K562 (cell line): Measurements from ENCODE around the gene HEBP1. TPM values are rescaled to one million over a fixed set of nuclear protein-coding genes. Genes with fewer than 3 reads are reported as not detected.

Experiments used
- ATAC-seq: fragments of 200-7000 bp; cut with Tn5 transposase; 3 replicates; pipeline ENCODE4 v1.9.1; 2020; ENCODE audit warnings: moderate library complexity
- BruUV-seq: library from RNA; stranded (reverse); fragments of 400-500 nt; replicated peaks from 2 replicates; lab custom pipeline; 2021; lab: Mats Ljungman, UMichigan
- CTCF ChIA-PET: fragments of 300-600 bp; formaldehyde crosslinking; extraction: SDS; loops from one replicate; lab custom pipeline; 2021; ENCODE audit warnings: low intra/inter-chr PET ratio; lab: Yijun Ruan, JAX
- POLR2A ChIA-PET: fragments of 300-600, 350-650 bp; sonication (Branson Sonifier 250); formaldehyde crosslinking; extraction: SDS; loops from one replicate; lab custom pipeline; 2021; ENCODE audit warnings: antibody characterized with exemption, inconsistent platforms; lab: Yijun Ruan, JAX
- DNase-seq, 4 experiments: peaks; one replicate each; pipeline versions ENCODE4 v3.0.0 to v3.0.0-alpha.2; 2011 to 2018; ENCODE audit warnings: low spot score in 3 of 4, mixed read lengths in 3 of 4; ENCODE audit errors: extremely low read depth in 1 of 4
- FAIRE-seq: peaks from 2 replicates; lab custom pipeline; 2011; peaks lifted over from hg19 to GRCh38; lab: Jason Lieb, UNC
- H2AFZ ChIP-seq: 2 replicates; pipeline ENCODE4 v1.6.0; 2011; ENCODE audit warnings: low read depth, low read length, control low read depth, inconsistent platforms
- H3K27ac ChIP-seq: fragments of 200-600 bp; 3 replicates; pipeline ENCODE4 v1.8.0; 2011; ENCODE audit warnings: low read depth, mild to moderate bottlenecking, control low read depth, inconsistent platforms, low read length, moderate library complexity, mixed read lengths; ENCODE audit errors: extremely low read depth
- H3K27me3 ChIP-seq, 2 experiments: fragments of 300-600 bp in 1 of 2; 2 replicates in 1 of 2; 3 replicates in 1 of 2; pipeline versions ENCODE4 v1.6.0 to v1.8.0; 2011; ENCODE audit warnings: inconsistent platforms in 2 of 2, low read length in 2 of 2, mild to moderate bottlenecking in 1 of 2, mixed read lengths in 1 of 2, moderate library complexity in 1 of 2; ENCODE audit not compliant: control insufficient read depth in 2 of 2, insufficient read depth in 2 of 2
- H3K36me3 ChIP-seq: fragments of 300-600 bp; 3 replicates; pipeline ENCODE4 v1.8.0; 2011; ENCODE audit warnings: mild to moderate bottlenecking, low read length, inconsistent platforms; ENCODE audit not compliant: control insufficient read depth, insufficient read depth
- H3K4me1 ChIP-seq, 2 experiments: fragments of 200-600 bp in 1 of 2; replicated peaks in 1 of 2; 2 replicates in 1 of 2; 3 replicates in 1 of 2; pipeline versions ENCODE4 v1.5.1 to v1.8.0; 2011; ENCODE audit warnings: inconsistent platforms in 2 of 2, low read length in 2 of 2, mild to moderate bottlenecking in 1 of 2, mixed read lengths in 1 of 2, moderate library complexity in 1 of 2; ENCODE audit not compliant: control insufficient read depth in 2 of 2, insufficient read depth in 2 of 2
- H3K4me2 ChIP-seq: 2 replicates; pipeline ENCODE4 v1.6.1; 2011; ENCODE audit warnings: low read length, control low read depth, inconsistent platforms, mixed read lengths; ENCODE audit not compliant: insufficient read depth
- H3K4me3 ChIP-seq: fragments of 200-600 bp; sonication (generic), shearing (Covaris generic); 2 replicates; pipeline ENCODE4 v1.5.1; 2016; ENCODE audit warnings: control low read depth, inconsistent platforms
- H3K79me2 ChIP-seq: fragments of 200-600 bp; 3 replicates; pipeline ENCODE4 v1.8.0; 2011; ENCODE audit warnings: low read length, inconsistent platforms; ENCODE audit not compliant: control insufficient read depth, insufficient read depth
- H3K9ac ChIP-seq, 2 experiments: 2 replicates each; pipeline versions ENCODE4 v1.6.0 to v1.6.1; 2011; ENCODE audit warnings: low read depth in 2 of 2, low read length in 2 of 2, control low read depth in 1 of 2, inconsistent platforms in 1 of 2, mild to moderate bottlenecking in 1 of 2, mixed read lengths in 1 of 2; ENCODE audit not compliant: insufficient read depth in 1 of 2
- H3K9me1 ChIP-seq: one replicate; pipeline ENCODE4 v1.6.0; 2011; ENCODE audit warnings: inconsistent platforms, mild to moderate bottlenecking, low read length, moderate library complexity; ENCODE audit not compliant: control insufficient read depth, insufficient read depth
- H3K9me3 ChIP-seq: replicated peaks from 2 replicates; pipeline ENCODE4 v1.5.1; 2011; ENCODE audit warnings: low read depth, low read length, inconsistent platforms; ENCODE audit not compliant: control insufficient read depth, insufficient read depth
- H4K20me1 ChIP-seq: replicated peaks from 2 replicates; pipeline ENCODE4 v1.6.1; 2011; ENCODE audit warnings: low read length, inconsistent platforms, mixed read lengths; ENCODE audit not compliant: control insufficient read depth, insufficient read depth
- CBFA2T3 ChIP-seq: fragments of 450-650 bp; IDR thresholded peaks from 2 replicates; pipeline ENCODE4 v1.6.1; 2017
- CTBP1 ChIP-seq: fragments of 450-650 bp; IDR thresholded peaks from 2 replicates; pipeline ENCODE4 v1.6.1; 2016; ENCODE audit warnings: borderline replicate concordance
- ELK3 ChIP-seq: fragments of 450-650 bp; formaldehyde crosslinking; IDR thresholded peaks from 2 replicates; pipeline ENCODE4 v1.4.0; 2020; ENCODE audit warnings: mild to moderate bottlenecking
- EP400 ChIP-seq: fragments of 450-650 bp; IDR thresholded peaks from 2 replicates; pipeline ENCODE4 v1.6.1; 2017; ENCODE audit warnings: antibody characterized with exemption, mild to moderate bottlenecking, moderate library complexity
- IRF1 ChIP-seq: sonication (generic); formaldehyde crosslinking; IDR thresholded peaks from 2 replicates; pipeline ENCODE4 v1.8.0; 2022; ENCODE audit warnings: missing genetic modification reagents, mild to moderate bottlenecking, borderline replicate concordance
- KDM4B ChIP-seq, 2 experiments: fragments of 450-650 bp in 1 of 2; sonication (generic) in 1 of 2; IDR thresholded peaks; 2 replicates each; pipeline ENCODE4 v1.6.1; 2016 to 2017; ENCODE audit warnings: borderline replicate concordance in 2 of 2, antibody characterized with exemption in 1 of 2, low read depth in 1 of 2, mild to moderate bottlenecking in 1 of 2
- MCM3 ChIP-seq: fragments of 450-650 bp; IDR thresholded peaks from 2 replicates; pipeline ENCODE4 v1.6.1; 2016
- MCM5 ChIP-seq: fragments of 450-650 bp; IDR thresholded peaks from 2 replicates; pipeline ENCODE4 v1.6.1; 2016; ENCODE audit warnings: low read depth
- NR1H2 ChIP-seq: sonication (generic); formaldehyde crosslinking; IDR thresholded peaks from 2 replicates; pipeline ENCODE4 v1.4.0; 2020; ENCODE audit warnings: mild to moderate bottlenecking, missing genetic modification reagents
- POLR2G ChIP-seq: fragments of 200-400 bp; formaldehyde crosslinking; IDR thresholded peaks from 2 replicates; pipeline ENCODE4 v1.6.1; 2017; ENCODE audit warnings: low read depth, mild to moderate bottlenecking, antibody characterized with exemption, low read length, moderate library complexity
- PTTG1 ChIP-seq: fragments of 450-650 bp; IDR thresholded peaks from 2 replicates; pipeline ENCODE4 v1.6.1; 2016; ENCODE audit warnings: low read depth, mild to moderate bottlenecking, missing genetic modification characterization, missing compliant biosample characterization
- RB1 ChIP-seq: fragments of 450-650 bp; IDR thresholded peaks from 2 replicates; pipeline ENCODE4 v1.6.1; 2017; ENCODE audit warnings: low read depth, mild to moderate bottlenecking
- RBM22 ChIP-seq: fragments of 200-400 bp; formaldehyde crosslinking; IDR thresholded peaks from 2 replicates; pipeline ENCODE4 v1.6.1; 2018; ENCODE audit warnings: low read length, low read depth; ENCODE audit not compliant: poor library complexity, severe bottlenecking
- RREB1 ChIP-seq: fragments of 250-450 bp; sonication (Bioruptor Pico); IDR thresholded peaks from 2 replicates; pipeline ENCODE4 v1.4.0; 2020
- TCF3 ChIP-seq: sonication (generic); formaldehyde crosslinking; IDR thresholded peaks from 2 replicates; pipeline ENCODE4 v1.4.0; 2020; ENCODE audit warnings: mild to moderate bottlenecking, missing genetic modification reagents
- TEAD2 ChIP-seq: fragments of 450-650 bp; IDR thresholded peaks from 2 replicates; pipeline ENCODE4 v1.6.1; 2016; ENCODE audit warnings: missing genetic modification characterization, control low read depth, missing compliant biosample characterization
- ZBED1 ChIP-seq: IDR thresholded peaks from 2 replicates; pipeline ENCODE4 v1.6.1; 2014
- ZNF586 ChIP-seq: fragments of 450-650 bp; formaldehyde crosslinking; conservative IDR thresholded peaks from 2 replicates; pipeline ENCODE4 v1.4.0; 2020; ENCODE audit warnings: mild to moderate bottlenecking, moderate library complexity
- WGBS: fragments of 100-300 bp; shearing (Covaris generic); methylation state at CpG from one replicate; pipeline ENCODE4 v1.1.6; 2016; ENCODE audit warnings: low coverage, mixed read lengths; ENCODE audit not compliant: insufficient coverage; ENCODE audit errors: missing lambda C conversion rate; 5-methylcytosine and 5-hydroxymethylcytosine counted together
- in situ Hi-C: fragments of 300-500 bp; cut with MboI; formaldehyde crosslinking; loops from 4 replicates; pipeline ENCODE4 v1.15.0; 2018; ENCODE audit warnings: inconsistent platforms, mixed read lengths
- intact Hi-C: fragments of 100-400 bp; cut with micrococcal nuclease; formaldehyde crosslinking; loops from 2 replicates; pipeline ENCODE4 v1.14.2; 2022
- polyA plus RNA-seq, 8 experiments: library from polyadenylated mRNA; depleted of rRNA in 4 of 8; stranded (reverse) in 5 of 8; unstranded in 3 of 8; fragments of >200 nt; fragmentation: Nextera tagmentation in 2 of 8; fragmentation: Illumina TruSeq in 1 of 8; extraction: Ambion mirVana in 2 of 8; extraction: Trizol in 1 of 8; gene quantifications; 2 replicates each; pipeline versions ENCODE4 v1.2.1 to v1.2.3, GENCODE V29; 2011 to 2014; ENCODE audit warnings: inconsistent platforms in 1 of 8, missing spikeins in 1 of 8
- total RNA-seq, 7 experiments: library from RNA; depleted of rRNA in 6 of 7; stranded (reverse); fragments of >200 nt in 6 of 7; fragmentation: Illumina TruSeq in 2 of 7; extraction: Trizol in 2 of 7; gene quantifications; 2 replicates each; pipeline versions ENCODE4 v1.2.1 to v1.2.3, GENCODE V29; 2011 to 2021; ENCODE audit warnings: low replicate concordance in 1 of 7

Gene HEBP1
- total and polyA plus RNA-seq, 9 of the 15 experiments (the other 6 are each of a cell fraction or from before 2014, with no cell fraction given), result 1.1 to 10.1 (median 2.4) TPM

- ChIA-PET CTCF (no interaction called here), POLR2A (no interaction called here)
- intact Hi-C loops, result no loop called here
- no peaks in the 10 kb centered on the region; the same call in 2 of the 3 replicates for H3K36me3 ChIP-seq
- no peak overlapping the region for H3K9ac ChIP-seq
- H3K4me2 ChIP-seq, result no peak overlapping the region
- in situ Hi-C loops, result no loop called here
- 96% methylated on average over 9 of the region's 11 CpGs for WGBS
- H3K9me3 ChIP-seq, result no peaks in the 10 kb centered on the region
- no TSS peak for BruUV-seq
- H3K9me1 ChIP-seq, result no peaks in the 10 kb centered on the region
- no peaks in the 10 kb centered on the region for H3K27me3 ChIP-seq
- ATAC-seq (no peak), FAIRE-seq (no peak), DNase-seq (no peak)
- H3K4me3 ChIP-seq, result no peak overlapping the region
- H2AFZ ChIP-seq, result no peak overlapping the region
- H4K20me1 ChIP-seq, result no peaks in the 10 kb centered on the region
- H3K4me1 ChIP-seq, result no peaks in the 10 kb centered on the region; a peak in 3 of 5 replicates
- no peaks in the 10 kb centered on the region; the same call in 2 of the 3 replicates for H3K79me2 ChIP-seq
- no peak overlapping the region for H3K27ac ChIP-seq
- TF ChIP-seq IRF1, result no peak
- TF ChIP-seq ZNF586 (CRISPR knock-in tag), result no peak
- TF ChIP-seq ELK3 (CRISPR knock-in tag), result no peak
- no peak for TF ChIP-seq MCM3
- no peak for TF ChIP-seq MCM5
- TF ChIP-seq RBM22, result no peak
- TF ChIP-seq KDM4B (IDR thresholded peaks at IDR 0.05; ENCODE audit: borderline replicate concordance in 2 of 2, low read depth in 1 of 2), result no peak
- TF ChIP-seq POLR2G, result no peak
- no peak for TF ChIP-seq RB1
- no peak for TF ChIP-seq CBFA2T3
- TF ChIP-seq TCF3 (CRISPR knock-in tag), result no peak
- no peak for TF ChIP-seq TEAD2 (tag)
- no peak for TF ChIP-seq NR1H2 (CRISPR knock-in tag)
- TF ChIP-seq ZBED1, result no peak
- no peak for TF ChIP-seq RREB1 (CRISPR knock-in tag)
- no peak for TF ChIP-seq EP400
- no peak for TF ChIP-seq PTTG1 (tag)
- TF ChIP-seq CTBP1, result no peak
Observed at GRCh38 chr12:12936983-12937491, 63.0 kb downstream of the HEBP1 start.
